ENCODE results near the gene BAG5.
A peak's percentile ranks its signal among the peaks of the same experiment; 100 is the strongest.
"Not testable (repeated sequence)": the region's sequence is repeated elsewhere in the genome, so short reads cannot be mapped to it uniquely, and the experiment has no call there.

Gene BAG5

GRCh38 chr14:103534576-103535061 is 27.8 kb downstream of the BAG5 start:
- no peak for DNase-seq (ENCODE audit: low read depth in 2 of 2)

DNA sequence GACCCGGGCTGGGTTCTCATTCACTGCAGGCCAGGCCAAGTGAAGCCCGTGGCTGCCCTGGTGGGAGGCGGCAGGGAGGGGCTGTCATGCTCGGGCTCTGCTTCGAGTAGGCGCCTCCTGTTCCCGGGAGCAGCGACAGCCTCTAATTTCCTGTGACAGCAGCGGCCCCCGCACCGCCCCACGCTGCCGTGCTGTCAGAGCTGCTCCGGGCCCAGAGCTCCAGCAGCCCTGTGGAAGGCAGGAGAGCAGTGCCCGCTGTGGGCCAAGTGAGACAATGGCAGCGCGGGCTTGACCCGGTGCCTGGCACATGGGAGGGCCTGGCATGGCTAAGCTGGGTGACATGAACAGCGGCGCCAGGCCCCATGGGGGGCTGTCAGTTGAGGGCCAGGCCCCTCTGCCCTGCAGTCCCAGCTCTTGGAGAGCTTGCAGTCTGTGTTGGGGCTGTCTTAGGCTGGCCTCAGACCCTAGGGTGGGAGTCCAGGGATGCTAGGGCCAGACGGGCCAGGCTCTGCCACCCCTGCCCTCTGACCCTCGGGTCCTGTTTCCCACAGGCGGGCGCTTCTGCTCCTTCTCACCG is 28.4 kb downstream of the BAG5 start:
- no peak for DNase-seq (ENCODE audit: low read depth in 2 of 2)

GRCh38 chr14:103533137-103533998 is 29.1 kb downstream of the BAG5 start:
- DNase-seq (ENCODE audit: low read depth in 2 of 2): no peak

- no peak for DNase-seq (ENCODE audit: low read depth in 2 of 2)
These were observed 30.0 kb downstream of the BAG5 start for GRCh38 chr14:103532216-103533136.

- no peak for DNase-seq (ENCODE audit: low read depth in 2 of 2)
These were observed 30.8 kb downstream of the BAG5 start for GRCh38 chr14:103531421-103532215.

GRCh38 chr14:103530831-103531230 is 31.6 kb downstream of the BAG5 start:
- DNase-seq (ENCODE audit: low read depth in 2 of 2): no peak

DNA sequence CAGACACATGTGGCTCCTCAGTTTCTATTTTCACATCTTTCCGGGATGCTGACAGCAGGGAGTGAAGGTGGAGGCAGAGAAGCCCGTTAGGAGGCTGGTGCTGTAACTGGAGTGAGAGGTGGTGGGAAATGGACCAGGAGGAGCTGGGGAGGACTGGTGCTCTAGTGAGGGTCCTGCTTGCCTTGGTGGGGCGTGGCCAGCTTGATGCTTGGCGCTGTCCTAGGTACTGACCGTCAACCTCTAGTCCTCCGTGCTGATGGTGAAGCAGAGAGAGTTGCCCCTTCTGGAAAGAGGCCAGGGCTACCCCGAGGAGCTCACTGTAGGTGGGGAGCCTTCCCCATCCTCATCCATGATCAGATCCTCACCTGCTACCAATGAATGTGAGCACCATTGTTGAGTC is 32.1 kb downstream of the BAG5 start:
- DNase-seq (ENCODE audit: low read depth in 2 of 2): no peak

- DNase-seq (ENCODE audit: low read depth in 2 of 2): no peak
These were observed 32.8 kb downstream of the BAG5 start for GRCh38 chr14:103529383-103530365.

DNA sequence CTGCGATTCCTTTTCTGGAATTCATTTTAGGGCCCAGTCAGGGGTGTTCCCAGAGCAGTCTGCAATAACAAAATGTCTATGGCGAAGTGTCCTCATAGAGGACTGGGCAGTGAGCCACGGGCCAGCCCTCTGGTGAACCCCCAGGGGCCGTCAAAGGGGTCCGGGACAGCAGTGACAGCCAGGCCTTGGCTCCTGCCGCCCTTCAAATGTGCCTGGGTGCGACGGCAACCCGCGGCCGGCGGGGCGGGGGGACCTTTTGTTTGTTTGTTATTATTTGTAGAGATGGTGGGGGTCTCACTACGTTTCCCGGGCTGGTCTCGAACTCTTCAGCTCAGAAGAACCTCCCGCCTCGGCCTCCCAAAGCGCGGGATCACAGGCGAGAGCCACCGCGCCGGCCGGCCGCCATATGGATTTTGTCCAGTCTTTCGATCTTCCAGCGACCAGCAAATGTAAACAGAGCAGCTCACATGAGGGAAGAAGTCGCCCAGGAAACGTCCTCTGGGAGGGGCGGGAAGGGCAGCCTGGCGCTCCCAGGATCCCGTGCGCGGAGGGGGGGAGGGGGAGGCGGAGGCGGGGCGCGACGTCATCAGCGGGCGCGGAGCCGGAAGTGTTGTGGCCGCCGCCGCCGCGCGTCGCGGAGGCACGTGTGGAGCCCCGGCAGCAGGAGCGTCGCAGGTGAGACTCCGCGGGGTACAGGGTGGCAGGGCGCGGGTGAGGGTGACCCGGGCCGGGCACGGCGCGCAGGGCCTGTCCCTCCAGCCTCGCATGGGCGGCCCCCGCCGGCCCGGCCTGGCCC is 33.7 kb downstream of the BAG5 start, which contains the start of gene TRMT61A:
Gene TRMT61A, plus strand, starts transcription at position 610 of the 796 bp plus-strand sequence. CDS start 783 bp downstream, outside the sequence.
- DNase-seq (ENCODE audit: low read depth in 2 of 2): peak; percentile 62 to 65

DNA sequence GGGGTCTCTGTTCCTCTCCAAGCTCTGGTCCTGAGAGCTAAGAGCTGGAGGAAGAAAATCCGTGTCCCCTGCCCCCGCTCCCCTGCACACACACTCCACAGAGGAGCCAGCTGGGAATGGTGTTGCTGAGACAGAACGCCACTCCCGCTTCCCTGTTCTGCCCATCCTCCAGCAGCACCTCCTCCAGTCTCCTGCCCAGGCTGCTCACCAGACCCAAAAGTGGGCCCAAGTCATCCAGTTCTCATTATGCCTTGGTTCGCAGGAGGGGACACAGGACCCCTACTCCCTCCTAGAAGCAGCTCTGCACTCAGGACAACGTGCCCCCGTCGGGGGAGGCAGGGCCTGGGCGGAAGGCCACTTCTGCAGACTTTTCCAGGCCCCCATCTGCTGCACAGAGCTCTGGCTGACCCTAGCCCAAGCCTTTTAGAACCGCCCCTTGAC is 34.3 kb downstream of the BAG5 start:
- DNase-seq (ENCODE audit: low read depth in 2 of 2): no peak

GRCh38 chr14:103527408-103528145 is 34.9 kb downstream of the BAG5 start:
- DNase-seq (ENCODE audit: low read depth in 2 of 2): no peak

- no peak for DNase-seq (ENCODE audit: low read depth in 2 of 2)
These were observed 35.6 kb downstream of the BAG5 start for GRCh38 chr14:103526914-103527248.

DNA sequence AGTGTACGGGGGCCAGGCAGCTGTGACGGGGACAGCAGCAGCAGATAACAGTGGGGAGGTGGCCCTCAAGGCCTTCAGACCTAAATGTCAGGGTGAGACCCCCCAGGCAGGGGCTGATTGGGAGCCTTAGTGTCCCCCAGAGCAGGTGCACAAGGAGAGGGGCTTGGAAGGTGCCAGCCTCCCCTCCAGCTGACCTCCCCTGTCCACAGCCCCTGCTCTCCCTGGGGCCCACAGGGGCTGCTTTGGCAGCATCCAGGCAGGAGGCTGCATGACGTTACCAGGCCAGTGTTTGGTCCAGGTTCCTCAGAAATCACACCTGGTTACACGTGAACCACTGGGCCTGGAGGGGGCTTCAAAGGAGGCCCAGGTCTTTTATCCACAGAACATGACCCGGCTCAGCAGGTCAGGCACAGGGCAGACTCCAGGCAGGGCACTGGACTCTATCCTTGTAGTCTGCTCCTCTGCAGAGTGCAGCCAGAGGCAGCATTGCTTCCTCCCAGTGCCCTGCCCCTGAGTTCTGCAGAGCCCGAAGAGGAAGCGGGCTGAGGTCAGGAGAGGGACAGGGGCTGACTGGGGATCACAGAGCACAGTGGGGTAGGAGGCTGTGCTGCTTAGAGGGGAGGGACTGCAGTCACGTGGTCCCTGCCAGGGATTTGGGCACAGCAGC is 36.1 kb downstream of the BAG5 start:
- DNase-seq (ENCODE audit: low read depth in 2 of 2): no peak

DNA sequence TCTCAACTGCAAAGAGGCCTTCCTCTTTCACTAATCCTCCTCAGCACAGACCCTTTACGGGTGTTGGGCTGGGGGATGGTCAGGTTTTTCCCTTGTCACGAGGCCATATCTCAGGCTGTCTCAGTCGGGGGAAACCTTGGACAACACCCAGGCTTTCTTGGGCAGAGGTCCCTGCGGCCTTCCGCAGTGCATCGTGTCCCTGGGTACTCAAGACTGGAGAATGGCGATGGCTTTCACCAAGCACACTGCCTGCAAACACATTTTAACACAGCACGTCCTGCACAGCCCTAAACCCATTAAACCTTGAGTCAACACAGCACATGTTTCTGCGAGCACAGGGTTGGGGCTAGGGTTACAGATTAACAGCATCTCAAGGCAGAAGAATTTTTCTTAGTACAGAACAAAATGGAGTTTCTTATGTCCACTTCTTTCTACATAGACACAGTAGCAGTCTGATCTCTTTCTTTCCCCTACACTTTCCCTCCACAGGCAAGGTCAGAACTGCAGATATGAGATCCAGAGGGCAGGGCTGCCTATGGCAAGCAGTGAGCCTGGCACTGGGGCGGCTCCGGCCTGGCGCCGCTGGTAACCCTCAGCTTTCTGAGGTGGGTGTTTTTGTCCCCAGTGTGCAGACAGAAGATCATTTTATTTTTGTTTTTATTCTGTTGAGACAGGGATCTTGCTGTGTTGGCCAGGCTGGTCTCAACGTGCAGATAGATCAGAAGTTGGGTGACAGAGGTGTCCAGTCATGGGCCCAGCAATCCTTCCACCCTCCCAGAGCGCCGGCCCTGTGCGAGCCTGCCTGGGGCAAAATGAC is 36.8 kb downstream of the BAG5 start:
- DNase-seq (ENCODE audit: low read depth in 2 of 2): not testable (repeated sequence)

GRCh38 chr14:103524002-103524935 is 38.2 kb downstream of the BAG5 start:
- DNase-seq (ENCODE audit: low read depth in 2 of 2): no peak

DNA sequence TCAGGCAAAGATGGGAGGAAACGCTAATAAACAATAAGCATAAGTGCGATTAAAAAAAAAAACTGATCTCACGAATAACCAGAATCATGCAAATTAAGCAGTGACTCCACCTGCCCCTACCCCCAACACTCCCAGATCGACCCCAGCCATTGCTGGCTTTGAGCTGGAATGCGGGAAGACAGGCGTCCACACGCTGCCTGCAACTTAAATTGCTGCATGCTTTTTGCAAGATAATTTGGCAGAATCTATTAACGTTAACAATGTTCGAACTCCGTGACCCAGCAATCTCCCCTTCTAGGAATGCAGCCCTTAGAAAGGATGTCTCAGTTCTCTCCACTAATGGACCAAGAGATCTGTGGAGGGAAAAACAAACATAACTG is 38.9 kb downstream of the BAG5 start:
- no peak for DNase-seq (ENCODE audit: low read depth in 2 of 2)
